Measurements from ENCODE around the gene RAD51B. TPM values are rescaled to one million over a fixed set of nuclear protein-coding genes. Genes with fewer than 3 reads are reported as not detected.

The RAD51B gene
- total RNA-seq, 6 experiments from 2014 or later = 2.7 to 5.8 (median 4.3) TPM

DNA sequence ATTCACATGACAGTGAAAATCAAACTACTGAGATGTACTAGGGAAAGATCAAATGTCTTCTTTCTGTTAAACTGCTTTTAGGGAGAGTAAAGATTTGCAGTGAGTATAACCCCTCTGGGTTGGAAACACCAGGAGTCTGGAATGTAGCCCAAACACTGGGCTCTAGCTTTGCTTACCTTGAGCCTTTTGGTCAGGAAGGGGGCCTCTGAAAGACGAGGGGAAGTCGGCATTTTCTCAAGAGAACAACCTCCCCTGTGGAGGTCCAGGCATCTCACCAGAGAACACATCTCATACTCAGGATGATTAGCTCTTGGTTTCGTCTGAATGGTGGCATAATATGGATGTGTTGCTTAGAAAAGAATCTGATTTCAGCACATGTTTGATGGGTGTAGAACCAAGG, 804.2 kb downstream of the RAD51B start:
- ATAC-seq = no peak
- DNase-seq = no peak

DNA sequence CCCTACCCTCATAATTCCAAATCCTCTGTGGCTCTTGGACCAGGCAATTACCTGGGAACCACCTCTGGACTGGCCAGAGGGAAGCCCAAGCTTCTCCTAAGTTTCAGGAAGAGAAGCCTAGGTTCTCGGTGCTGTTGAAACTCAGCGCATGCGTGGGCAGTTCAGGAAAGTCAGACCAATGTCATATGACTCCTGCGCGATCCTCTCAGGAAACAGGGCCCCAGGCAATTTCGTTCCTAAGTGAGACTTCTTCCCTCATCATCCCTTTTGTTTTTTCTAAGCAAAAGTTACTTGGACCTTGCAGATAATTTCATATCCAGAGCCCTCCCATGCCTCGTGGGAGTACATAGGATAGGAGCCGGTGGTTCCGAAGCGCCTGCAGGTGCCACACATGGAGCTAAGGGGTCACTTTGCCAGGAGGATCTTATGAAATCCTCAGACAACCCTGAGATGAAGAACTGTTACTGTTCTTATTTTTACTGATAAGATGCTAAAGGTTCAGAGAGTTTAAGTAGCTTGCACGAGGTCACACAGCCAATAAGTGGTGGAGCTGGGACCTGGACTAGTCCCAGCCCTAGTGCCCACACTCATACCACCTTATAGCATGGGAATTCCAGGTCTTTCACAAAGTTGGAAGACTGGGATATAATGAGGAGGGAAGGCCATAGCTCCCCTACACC, 805.1 kb downstream of the RAD51B start:
- Histone ChIP-seq H3K4me1 (peaks cover 0 to 32% (median 14%) of the 10 kb centered on the region in 4 donors), H3K27me3 (no peaks in the 10 kb centered on the region), H3K36me3 (no peaks in the 10 kb centered on the region), H3K9me3 (no peaks in the 10 kb centered on the region), H3K27ac (no peak overlapping the region), H3K4me3 (no peak overlapping the region)
- 81% methylated on average over 7 of the region's 11 CpGs for WGBS (ENCODE audit: insufficient coverage, low coverage, low lambda C conversion rate, missing lambda C conversion rate)
- intact Hi-C loops (cut with DNase I) = loop anchor here in 1 of 2 donors (5.0 kb wide), 1 partner anchor 57 kb away; no protein-coding TSS in a partner anchor
- TF ChIP-seq, protein P1, sequence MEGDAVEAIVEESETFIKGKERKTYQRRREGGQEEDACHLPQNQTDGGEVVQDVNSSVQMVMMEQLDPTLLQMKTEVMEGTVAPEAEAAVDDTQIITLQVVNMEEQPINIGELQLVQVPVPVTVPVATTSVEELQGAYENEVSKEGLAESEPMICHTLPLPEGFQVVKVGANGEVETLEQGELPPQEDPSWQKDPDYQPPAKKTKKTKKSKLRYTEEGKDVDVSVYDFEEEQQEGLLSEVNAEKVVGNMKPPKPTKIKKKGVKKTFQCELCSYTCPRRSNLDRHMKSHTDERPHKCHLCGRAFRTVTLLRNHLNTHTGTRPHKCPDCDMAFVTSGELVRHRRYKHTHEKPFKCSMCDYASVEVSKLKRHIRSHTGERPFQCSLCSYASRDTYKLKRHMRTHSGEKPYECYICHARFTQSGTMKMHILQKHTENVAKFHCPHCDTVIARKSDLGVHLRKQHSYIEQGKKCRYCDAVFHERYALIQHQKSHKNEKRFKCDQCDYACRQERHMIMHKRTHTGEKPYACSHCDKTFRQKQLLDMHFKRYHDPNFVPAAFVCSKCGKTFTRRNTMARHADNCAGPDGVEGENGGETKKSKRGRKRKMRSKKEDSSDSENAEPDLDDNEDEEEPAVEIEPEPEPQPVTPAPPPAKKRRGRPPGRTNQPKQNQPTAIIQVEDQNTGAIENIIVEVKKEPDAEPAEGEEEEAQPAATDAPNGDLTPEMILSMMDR (IDR thresholded peaks at IDR 0.05) = no peak
- TF ChIP-seq POLR2A (IDR thresholded peaks at IDR 0.05) = no peak
- DNase-seq (no peak), ATAC-seq (no peak)

More for the DNA sequence above, 804.2 kb downstream of the RAD51B start:
- TF ChIP-seq, protein P1 (IDR thresholded peaks at IDR 0.05) = no peak
- no peak for TF ChIP-seq POLR2A (IDR thresholded peaks at IDR 0.05)
- H3K4me3 ChIP-seq = no peak overlapping the region
- 100% methylated on average over 2 of the region's 3 CpGs for WGBS (ENCODE audit: insufficient coverage, low coverage, low lambda C conversion rate, missing lambda C conversion rate)
- H3K36me3 ChIP-seq = no peaks in the 10 kb centered on the region
- H3K27ac ChIP-seq = no peak overlapping the region
- no peaks in the 10 kb centered on the region for H3K27me3 ChIP-seq
- intact Hi-C loops (cut with DNase I) = no loop called here
- no peaks in the 10 kb centered on the region for H3K9me3 ChIP-seq
- peaks cover 0 to 24% (median 11%) of the 10 kb centered on the region in 4 donors for H3K4me1 ChIP-seq

DNA sequence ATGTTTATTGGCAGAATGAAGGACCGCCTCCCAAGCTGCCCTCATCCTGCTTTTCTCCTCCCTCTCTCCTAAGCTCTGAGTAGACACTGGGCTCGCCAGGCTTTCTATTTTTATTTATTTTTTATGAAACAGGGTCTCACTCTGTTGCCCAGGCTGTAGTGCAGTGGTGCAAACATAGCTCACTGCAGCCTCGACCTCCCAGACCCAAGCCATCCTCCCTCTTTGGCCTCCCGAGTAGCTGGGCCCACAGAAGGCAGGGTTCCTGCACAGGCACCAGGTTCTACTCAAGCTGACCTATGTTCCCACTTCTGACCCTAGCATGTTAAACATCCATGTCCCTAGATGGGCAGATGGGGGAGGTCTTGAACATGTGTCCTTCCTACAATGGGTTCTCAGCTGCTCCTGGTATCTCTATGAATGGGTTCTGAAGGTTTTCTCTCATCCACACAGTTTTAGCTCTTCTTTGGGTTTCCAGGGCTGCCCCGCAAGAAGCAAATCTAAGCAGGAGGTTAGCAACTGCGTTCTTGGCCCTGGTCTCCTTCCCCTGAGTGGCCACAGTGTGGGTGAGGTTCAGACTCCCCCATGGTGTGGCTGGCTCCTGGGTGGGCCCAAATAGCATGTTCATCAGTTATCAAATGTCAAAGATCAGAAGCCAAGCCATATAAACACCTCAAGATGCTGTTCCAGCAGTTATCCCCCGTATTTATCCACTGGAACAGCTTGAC, 805.9 kb downstream of the RAD51B start:
- ATAC-seq (no peak), DNase-seq (no peak)
- H3K36me3 ChIP-seq = no peaks in the 10 kb centered on the region
- no peak for TF ChIP-seq POLR2A (IDR thresholded peaks at IDR 0.05)
- TF ChIP-seq, protein P1 (IDR thresholded peaks at IDR 0.05) = no peak
- 90% methylated on average over 4 of the region's 7 CpGs for WGBS (ENCODE audit: insufficient coverage, low coverage, low lambda C conversion rate, missing lambda C conversion rate)
- peaks cover 0 to 41% (median 19%) of the 10 kb centered on the region in 4 donors for H3K4me1 ChIP-seq
- H3K27me3 ChIP-seq = no peaks in the 10 kb centered on the region
- peak overlapping the region in 1 of 3 donors; percentile 92 for H3K27ac ChIP-seq
- no peak overlapping the region for H3K4me3 ChIP-seq
- H3K9me3 ChIP-seq = no peaks in the 10 kb centered on the region
- intact Hi-C loops (cut with DNase I) = loop anchor here in 1 of 2 donors (5.0 kb wide), 1 partner anchor 58 kb away; no protein-coding TSS in a partner anchor

DNA sequence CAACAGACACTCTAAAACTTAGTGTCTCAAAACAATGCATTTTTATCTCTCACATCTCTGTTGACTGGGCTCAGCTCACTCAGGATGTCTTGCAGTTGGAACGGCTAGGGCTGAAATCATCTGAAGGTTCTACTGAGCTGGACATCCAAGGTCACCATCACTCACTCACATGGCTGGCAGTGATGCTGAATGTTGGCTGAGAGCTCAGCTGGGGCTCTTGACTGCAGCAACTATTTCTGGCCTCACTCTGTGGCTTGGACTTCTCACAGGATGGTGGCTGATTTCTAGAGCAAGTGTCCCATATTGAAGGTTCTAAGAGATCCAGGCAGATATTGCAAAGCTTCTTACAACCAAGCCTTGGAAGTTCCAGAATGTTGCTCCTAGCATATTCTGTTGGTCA, 806.8 kb downstream of the RAD51B start:
- WGBS (ENCODE audit: insufficient coverage, low coverage, low lambda C conversion rate, missing lambda C conversion rate) = no CpG with 5 or more reads among the region's 1 CpG
- H3K9me3 ChIP-seq = no peaks in the 10 kb centered on the region
- peak overlapping the region; percentile 71 to 97 (median 92) for H3K27ac ChIP-seq
- no peaks in the 10 kb centered on the region for H3K27me3 ChIP-seq
- DNase-seq (no peak), ATAC-seq (no peak)
- no peaks in the 10 kb centered on the region for H3K36me3 ChIP-seq
- H3K4me3 ChIP-seq = no peak overlapping the region
- peaks cover 0 to 49% (median 23%) of the 10 kb centered on the region in 4 donors for H3K4me1 ChIP-seq
- intact Hi-C loops (cut with DNase I) = loop anchor here in 1 of 2 donors (5.0 kb wide), 1 partner anchor 59 kb away; no protein-coding TSS in a partner anchor
- TF ChIP-seq, protein P1 (IDR thresholded peaks at IDR 0.05) = no peak
- no peak for TF ChIP-seq POLR2A (IDR thresholded peaks at IDR 0.05)
